ENCODE results near the gene ABHD17A.
A peak's percentile ranks its signal among the peaks of the same experiment; 100 is the strongest.

The ABHD17A gene

DNA sequence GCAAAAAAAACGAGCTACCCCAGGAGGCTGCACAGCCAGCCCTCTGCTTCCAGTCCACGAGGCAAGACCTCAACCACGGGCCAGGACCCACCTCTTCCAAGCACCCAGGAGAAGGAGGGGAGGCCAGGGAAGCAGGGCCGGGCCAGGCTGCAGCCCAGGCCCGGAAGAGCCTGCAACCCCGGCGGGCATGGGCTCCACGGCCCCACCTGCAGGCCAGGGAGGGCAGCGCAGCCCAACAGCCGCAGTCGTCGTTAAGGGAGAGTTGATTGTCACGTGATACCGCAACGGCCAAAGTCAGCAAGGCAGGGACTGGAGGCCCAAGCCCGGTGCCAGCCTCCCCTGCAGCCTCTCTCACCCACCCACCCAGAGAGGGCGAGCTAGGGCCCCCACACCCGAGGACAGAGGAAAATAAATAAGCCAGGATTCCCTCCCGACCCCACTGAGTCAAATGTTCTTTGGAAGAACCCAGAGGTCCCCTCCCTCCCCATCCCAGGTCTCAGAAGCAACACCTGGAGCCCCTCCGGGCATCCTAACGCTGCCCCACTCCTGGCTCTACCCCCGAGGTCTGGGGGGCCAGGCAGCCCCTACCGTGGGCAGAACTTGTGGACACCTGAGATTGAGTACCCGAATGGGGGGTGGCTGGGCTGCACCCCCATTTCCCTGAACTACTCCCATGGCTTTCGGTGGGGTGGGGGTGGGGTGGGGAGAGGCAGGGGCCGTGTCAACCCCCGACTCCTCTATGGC lies 31.8 kb downstream of the ABHD17A start:
- no peak for DNase-seq (ENCODE audit: low spot score)

DNA sequence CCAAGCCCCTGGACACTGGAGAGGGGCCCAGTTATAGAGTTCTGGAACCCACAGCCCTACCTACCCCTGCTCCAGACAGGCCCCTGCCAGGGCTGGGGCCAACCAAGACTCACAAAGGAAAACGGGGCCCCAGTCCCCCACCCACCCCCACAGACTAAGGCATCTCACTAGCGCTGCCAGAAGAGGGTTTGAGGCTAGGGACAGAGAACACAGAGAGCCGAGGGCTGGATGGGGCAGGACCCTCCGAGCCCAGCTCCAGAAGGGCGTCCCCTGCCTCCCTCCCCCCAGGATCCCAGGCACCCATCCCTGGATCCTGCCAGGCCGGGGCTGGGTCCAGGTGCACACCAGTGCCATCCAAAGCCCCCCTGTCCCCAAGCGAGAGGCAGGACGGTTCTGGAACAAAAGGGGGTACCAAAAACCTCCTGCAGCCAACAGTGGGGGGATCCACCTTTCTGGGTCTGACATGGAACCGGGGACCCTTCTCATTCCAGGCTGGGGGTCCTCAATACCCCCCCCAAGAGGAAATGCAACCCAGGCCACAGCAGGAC lies 32.6 kb downstream of the ABHD17A start:
- no peak for DNase-seq (ENCODE audit: low spot score)

DNA sequence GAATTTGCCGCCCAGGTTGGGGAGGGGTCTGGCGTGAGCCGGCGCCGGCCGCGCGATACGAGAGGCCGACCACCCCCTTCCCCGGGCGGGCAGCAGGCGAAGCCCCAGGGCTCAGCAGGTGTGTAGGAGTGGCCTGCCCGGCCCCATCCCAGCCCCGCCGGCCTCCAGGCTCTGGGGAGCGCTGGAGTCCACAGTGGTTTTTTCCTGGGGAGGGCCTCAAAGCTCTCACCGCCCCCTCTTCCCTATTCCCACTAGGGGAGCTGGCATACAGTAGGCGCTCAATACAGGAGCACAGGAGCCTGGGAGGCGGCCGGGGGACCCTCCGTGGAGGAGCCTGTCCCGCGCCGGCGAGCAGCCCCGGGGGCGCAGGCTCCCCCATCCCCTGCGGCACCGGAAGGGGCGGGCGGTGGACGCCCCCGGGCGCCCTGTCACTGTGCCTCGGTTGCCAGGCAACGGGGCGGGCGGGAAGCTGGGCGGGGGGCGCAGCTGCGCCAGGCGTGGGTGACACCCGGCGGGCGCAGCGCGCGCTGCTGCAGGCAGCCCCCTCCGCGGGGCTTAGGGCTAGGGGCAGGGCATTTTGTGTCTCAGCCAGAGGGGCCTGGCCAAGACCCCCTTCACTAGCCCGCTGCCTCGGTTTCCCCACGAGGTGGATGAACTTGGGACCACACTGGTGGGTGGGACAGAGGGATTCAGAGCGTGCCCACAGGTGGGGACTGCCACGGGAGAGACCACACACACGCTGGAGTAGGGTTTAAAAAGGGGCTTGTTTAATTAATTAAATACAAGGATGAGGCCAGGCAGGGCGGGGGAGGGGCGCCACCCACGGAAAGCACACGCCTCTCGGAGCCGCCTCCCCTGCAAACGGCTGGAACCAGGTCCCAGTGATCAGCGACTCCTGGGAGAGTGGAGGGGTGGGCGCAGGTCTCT lies 33.4 kb downstream of the ABHD17A start:
- no peak for DNase-seq (ENCODE audit: low spot score)

DNA sequence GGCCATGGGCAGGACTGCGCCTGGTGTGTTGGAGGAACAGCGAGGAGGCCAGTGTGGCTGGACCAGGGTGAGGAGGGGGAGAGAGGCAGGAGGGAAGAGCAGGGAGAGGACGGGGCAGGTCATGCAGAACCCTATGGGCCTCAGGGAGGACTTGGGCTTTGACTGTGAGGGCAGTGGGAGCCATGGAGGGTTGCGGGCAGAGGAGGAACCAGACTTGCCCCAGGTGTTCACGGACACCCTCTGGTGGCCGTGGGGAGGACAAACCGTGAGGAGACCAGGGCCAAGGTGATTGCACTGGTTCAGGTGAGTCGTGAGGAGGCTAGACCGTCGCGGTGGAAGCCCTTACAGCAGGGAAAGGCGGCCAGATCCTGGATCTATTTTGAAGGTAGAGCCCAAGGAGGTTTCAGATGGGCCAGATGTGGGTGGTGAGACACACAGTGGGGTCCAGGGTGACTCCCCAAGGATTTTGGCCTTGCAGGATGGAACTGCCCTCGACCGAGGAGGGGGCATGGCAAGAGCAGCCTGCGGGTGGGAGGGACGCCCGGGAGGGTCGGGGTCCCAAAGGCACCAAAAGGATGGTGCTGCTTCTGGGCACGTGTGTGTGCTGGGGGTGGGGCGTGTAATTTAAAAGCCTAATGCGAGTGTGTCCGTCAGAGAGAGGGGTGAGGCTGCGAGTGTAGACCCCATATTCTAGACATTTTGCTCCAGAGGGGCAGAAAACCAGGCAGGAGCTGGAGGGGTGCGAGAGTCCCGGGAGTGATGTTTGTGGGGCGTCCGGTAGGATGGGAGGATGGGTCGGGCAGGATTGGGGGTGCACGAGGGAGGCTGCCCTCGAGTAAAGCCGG lies 34.3 kb downstream of the ABHD17A start:
- DNase-seq (ENCODE audit: low spot score): no peak

DNA sequence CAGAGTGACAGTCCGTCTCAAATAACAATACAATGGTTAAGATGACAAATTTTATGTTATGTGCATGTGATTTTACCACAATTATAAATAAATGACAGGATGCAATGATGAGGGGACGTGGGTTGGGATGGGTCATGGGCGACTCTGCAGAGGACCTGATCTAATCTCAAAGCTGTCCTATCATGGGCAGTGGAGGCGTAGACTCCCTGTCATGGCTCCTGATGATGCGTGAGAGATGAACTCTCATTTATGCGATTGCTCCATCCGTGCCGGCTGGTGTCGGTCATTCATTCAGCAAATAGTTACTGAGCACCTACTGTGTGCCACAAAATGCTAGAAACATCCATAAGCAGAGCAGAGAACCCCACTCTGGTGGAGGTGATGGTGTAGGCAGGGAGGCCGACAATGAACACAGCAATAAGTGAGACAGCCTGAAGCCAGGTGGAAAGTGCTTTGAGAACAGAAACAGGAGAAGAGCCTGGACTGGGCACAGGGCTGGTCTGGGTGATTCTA lies 35.4 kb downstream of the ABHD17A start:
- no peak for DNase-seq (ENCODE audit: low spot score)

DNA sequence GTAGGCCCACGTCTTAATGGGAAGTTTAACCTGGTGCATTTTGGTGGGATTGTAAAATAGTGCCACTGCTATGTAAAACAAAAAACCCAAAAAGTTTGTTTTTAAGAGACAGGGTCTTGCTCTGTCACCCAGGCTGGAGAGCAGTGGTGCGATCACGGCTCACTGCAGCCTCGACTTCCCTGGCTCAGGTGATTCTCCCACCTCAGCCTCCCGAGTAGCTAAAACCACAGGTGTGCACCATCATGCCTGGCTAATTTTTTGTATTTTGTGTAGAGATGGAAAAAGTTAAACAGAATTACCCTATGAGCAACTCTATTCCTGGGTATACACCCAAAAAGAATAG lies 36.2 kb downstream of the ABHD17A start:
- DNase-seq (ENCODE audit: low spot score): no peak

DNA sequence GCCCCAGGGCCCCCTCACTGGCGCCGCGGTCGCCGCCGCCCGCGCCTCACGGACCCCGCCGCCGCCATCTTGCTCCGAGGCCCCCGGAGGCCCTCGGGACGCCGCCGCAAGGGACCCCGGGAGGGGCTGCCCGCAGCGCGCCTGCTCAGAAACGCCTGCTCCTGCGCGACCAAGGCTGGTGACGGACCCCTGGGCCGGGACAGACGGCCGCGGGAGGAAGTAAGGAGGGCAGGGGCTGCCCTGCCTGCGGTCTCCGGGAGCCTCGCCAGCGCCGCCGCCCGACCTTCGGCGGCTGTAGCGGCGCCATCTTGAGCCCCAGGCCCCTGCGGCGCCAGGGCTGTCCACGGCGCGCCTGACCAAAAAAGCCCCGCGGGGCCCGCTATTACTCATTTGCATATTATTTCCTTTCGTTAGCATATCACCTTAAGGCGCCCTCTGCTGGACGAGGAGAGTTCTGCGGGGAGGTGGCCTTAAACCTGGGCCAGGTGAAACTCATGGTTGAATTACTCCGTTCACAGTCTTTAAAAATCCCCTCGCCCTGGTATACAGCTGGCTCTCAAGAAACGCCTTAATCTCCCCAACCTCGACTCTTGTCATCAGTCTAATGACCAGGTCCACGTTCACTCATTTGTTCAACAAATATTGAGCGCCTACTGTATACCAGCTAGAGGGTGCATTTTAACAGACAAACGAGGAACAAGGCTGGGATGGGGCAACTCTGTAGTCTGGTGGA lies 36.7 kb downstream of the ABHD17A start, which contains the start of gene REXO1:
REXO1 (minus strand) TSS at position 85 of the 733 bp plus-strand sequence. CDS start 125 bp downstream, outside the sequence.
- DNase-seq (ENCODE audit: low spot score): peak; percentile 93

DNA sequence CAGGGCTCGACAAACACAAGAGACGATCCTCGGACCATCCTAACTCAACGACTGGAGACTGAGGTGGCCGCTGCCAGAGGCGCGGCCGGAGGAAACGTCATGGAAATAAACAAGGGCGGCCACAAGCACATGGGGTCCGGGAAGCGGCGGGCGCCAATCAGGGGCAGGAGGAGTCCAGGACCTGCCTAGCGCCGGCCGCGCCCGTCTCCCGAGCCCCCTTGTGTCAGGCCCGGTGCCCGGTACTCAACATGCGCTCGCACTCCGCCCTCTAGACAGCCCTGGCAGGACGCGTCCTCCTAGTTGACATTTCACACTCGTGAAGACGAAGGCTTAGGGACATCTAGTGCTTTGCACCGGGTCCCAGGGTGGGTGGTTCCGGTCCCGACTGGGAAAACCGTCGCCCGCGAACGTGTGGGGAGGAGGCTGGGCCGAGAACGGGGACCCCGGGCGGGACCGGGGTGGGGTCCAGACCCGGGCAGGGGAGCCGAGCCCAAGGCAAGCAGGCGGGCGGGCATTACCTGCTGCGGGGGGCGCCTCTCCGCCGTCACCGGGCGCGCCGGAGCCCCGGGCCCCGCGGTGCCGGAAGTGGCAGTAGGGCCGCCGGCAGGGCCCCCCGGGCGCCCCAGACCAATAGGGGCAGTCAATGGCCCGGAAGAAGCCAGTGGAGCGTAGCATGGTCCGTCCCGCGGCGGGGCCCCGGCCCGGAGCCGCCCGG lies 37.5 kb downstream of the ABHD17A start:
- DNase-seq (ENCODE audit: low spot score): no peak

DNA sequence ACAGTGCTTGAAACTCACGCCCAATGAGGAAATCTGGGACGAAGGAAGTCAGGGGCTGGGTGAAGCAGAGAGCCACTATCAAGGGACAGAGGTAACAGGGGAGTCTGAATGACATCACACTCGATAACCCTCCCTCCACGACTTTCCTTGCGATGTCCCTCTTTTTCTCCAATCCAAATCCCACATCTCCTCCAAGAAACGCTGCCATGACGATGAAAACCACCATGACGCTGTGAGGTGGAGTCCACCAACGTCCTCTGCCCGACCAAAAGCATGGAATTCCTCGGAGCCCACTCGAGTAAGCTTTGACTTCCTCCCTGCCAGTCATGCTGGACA lies 38.0 kb downstream of the ABHD17A start:
- DNase-seq (ENCODE audit: low spot score): no peak

DNA sequence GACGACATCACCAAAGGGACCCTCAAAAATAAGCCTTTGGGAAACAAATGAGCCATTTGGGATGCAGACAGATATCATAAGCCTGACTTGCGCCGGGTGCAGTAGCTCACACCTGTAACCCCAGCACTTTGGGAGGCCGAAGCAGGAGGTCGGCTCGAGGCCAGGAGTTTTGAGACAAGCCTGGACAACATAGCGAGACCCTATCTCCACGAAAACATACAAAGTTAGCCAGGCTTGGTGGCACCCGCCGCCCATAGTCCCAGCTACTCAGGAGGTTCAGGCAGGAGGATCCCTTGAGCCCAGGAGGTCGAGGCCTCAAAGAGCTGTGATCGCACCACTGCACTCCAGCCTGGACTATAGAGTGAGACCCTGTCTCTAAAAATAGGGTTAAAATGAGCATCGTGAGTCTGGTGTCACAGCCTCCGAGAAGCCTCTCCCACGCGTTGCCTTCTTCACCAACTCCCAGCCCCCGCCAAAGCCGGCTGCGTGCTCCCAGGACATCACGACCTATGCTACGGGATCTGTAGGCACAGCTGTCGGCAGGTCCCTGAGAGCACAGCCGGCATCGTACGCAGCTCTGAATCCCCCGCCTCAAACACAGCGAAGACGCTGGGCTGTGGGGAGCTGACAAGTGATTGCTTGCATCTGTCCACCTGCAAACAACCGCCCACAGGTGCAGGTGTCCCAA lies 38.6 kb downstream of the ABHD17A start:
- DNase-seq (ENCODE audit: low spot score): no peak

DNA sequence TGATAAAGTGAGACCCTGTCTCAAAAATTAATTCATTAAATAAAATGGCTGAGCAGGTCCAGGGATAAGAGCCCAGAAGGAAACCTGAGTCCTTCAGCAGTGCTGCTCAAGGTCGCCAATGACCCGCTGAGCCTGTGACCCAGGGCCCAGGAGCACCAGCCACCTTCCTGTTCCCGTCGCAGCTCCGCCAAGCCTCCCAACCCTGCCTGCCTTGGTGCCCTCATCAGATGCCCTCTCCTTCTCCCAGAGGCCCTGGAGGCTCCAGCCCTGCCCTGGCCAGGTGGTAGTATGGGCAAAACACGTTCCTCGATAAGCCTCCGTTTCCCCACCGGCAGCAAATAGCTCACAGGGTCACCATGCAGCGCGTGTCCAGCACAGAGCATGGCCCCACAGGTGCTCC lies 39.7 kb downstream of the ABHD17A start:
- no peak for DNase-seq (ENCODE audit: low spot score)

DNA sequence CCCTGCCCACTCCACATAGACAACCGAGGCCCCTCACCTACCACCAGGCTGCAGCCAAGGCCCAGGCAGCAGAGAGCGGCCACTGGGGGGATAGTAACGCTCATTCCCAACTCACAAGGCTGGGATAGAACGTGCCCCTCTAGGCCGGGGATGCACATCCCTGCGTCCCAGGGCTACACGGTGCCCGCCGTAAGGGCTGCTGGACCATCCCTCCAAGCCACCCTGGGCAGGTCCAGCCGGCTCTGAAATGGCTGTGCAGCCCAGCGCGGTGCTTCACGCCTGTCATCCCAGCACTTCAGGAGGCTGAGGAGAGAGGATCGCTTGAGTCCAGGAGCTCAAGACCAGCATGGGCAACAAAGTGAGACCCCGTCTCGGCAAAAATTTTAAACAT lies 40.2 kb downstream of the ABHD17A start:
- DNase-seq (ENCODE audit: low spot score): no peak

DNA sequence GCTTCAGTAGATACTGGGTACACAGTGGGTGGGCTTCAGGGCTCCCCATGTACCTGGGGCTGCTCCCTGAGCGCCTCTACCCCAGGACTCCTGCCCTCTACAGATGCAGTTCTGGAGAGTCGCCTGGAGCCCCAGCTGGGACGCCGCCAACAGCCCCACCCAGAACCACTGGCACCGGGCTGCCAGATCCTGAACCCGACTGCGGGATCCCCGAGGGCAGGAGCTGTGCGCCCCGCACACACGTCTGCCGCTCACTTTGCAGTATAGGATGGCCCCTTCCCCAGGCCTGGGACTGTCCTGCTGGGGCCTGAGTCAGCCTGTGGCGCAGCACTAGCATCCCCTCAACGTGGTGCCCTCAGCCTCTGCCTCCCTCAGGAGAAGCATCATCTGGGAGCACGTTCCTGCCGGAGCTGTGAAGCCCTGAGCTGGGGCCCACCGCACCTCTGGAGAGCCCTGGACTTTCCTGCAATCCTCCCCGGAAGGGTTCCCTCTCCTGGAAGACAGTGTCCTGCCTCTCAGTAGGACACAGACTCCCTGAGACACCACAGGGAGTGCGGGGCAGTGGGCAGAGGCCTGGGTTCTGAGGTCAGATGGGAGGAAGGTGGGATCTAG lies 40.7 kb downstream of the ABHD17A start:
- no peak for DNase-seq (ENCODE audit: low spot score)

DNA sequence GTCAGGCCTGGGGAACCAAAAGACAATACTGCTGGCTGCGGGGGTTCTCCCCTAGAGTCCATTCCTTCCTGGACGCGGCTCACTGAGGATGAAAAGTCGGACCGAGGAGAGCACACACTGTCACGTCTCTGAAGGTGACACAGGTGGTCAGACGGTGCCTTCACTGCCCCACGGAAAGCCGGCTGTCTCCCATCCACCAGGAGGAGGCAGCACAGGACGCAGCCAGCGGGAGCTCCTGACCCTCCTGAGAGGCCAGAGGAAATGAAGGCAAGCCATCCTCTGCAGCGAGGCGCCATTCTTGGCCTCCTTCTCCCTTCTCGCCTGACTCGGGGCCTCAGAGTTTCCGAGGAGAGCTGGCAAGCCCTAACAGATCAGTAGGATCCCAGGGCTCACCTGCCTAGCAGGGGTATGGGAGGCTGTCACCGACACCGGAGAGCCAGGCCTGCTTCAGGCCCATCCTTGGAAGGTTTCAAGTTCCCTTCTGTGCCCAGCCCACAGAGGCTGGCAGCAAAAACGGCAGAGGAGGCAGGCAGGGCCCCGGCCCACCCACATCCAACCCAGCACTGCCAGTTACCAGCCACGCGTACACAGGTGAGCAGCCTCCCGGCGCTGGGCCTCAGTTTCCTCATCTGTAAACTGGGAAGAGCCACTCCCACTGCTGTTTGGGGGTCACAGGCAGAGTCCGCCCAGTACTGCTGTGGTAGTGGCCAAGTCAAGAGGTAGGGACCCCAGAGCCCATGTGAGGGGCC lies 41.5 kb downstream of the ABHD17A start:
- no peak for DNase-seq (ENCODE audit: low spot score)

DNA sequence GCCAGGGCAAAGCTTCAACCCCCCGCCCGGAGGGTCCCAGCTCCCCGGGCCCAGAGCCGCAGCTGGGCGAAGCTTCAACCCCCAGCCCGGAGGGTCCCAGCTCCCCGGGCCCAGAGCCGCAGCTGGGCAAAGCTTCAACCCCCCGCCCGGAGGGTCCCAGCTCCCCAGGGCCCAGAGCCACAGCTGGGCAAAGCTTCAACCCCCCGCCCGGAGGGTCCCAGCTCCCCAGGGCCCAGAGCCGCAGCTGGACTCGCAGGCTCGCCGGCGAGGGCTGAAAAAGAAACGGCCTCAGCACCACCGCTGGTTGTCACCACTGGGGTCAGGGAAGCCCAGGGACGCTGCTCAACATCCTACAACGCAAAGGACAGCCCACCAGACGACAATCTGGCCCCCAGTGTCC lies 42.2 kb downstream of the ABHD17A start:
- DNase-seq (ENCODE audit: low spot score): no peak

DNA sequence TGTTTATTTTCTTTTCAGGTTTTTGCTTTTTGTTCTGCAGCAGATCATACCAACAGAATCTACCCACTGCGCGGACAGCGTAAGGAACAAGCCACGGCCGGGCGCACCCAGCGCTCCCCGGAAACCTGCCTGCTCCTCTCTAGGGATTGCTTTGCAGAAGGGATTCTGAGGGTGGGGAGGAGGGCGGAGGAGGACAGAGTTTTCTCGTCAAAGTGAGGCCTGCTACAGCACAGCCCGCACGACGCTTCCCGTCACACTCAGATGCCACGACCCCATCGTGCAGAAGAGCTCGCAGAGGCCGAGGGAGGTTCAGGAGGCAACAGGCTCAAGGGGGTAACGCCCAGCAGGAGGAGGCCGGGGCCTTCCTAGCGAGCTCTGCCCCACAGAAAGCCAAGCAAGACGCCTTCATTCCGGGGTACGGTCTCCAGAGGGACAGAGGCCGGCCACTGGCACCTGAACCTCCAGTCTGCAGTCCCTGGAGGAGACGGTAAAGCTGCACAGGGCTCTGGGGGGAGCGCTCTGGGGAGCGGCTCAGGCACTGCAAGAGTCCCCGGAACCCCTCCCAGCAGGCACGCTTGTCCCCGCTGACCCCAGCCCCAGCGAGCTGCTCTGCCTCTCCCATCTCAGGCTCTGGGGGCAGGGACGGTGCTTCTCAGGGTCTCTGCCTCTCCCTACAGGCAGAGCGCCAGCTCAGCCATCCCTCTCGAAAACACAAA lies 43.9 kb downstream of the ABHD17A start:
- no peak for DNase-seq (ENCODE audit: low spot score)

DNA sequence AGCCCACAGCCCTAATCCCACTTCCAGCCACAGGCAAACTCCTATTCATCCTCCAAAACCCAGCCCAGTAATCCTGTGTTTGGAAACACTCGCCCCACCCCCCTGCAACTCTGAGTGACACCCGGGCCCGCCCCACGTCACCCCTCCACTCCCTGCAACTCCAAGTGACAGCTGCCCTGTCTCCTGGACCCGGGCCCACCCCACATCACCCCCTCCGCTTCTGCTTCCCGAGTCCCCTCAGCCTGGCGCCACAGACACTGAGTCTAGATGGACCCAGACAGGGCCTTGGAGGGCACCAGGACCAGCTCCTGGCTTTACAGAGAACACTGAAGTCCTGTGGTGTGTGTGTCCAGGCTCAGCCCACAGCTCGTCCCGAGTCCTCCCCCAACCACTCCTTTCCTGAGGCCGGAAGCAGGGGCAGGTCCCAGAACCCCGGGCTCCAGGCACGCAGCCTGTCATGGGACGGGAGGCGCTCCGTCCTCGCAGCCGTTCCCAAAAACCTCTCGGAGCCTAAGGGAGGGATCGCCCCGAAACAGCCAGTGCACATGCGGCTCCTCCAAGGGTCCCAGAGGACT lies 44.7 kb downstream of the ABHD17A start:
- DNase-seq (ENCODE audit: low spot score): no peak
